Effector memory CD8-positive, alpha-beta T cell (primary cell): ENCODE measurements around the gene ADAMTS13.

ENCODE experiments used
- ATAC-seq: fragments of 150-1000 bp; cut with Tn5 transposase; replicated peaks from 2 replicates; pipeline ENCODE4 v1.10.0; 2021; ENCODE audit warnings: mild to moderate bottlenecking, moderate library complexity
- DNase-seq, 3 experiments: peaks; one replicate each; pipeline ENCODE4 v3.0.0; 2021
- H3K27ac Mint-ChIP-seq, 2 donors: one replicate each; pipeline ENCODE4 v1.8.0; 2022; ENCODE audit warnings: mild to moderate bottlenecking in 2 of 2, mixed read lengths in 2 of 2, moderate library complexity in 2 of 2
- H3K27me3 Mint-ChIP-seq, 2 donors: one replicate each; pipeline ENCODE4 v1.8.0; 2022; ENCODE audit warnings: mixed read lengths in 2 of 2
- H3K36me3 Mint-ChIP-seq: one replicate; pipeline ENCODE4 v1.8.0; 2022; ENCODE audit warnings: mild to moderate bottlenecking, moderate library complexity, mixed read lengths; ENCODE audit not compliant: insufficient read depth
- H3K4me1 Mint-ChIP-seq, 2 donors: one replicate each; pipeline ENCODE4 v1.8.0; 2022; ENCODE audit warnings: low read depth in 2 of 2, mixed read lengths in 2 of 2
- H3K4me3 Mint-ChIP-seq, 2 donors: one replicate each; pipeline ENCODE4 v1.8.0; 2022; ENCODE audit warnings: mild to moderate bottlenecking in 2 of 2, mixed read lengths in 2 of 2, moderate library complexity in 2 of 2
- H3K9me3 Mint-ChIP-seq, 2 donors: one replicate each; pipeline ENCODE4 v1.8.0; 2022; ENCODE audit warnings: mixed read lengths in 2 of 2

ADAMTS13 gene

GRCh38 chr9:133457233-133457632 lies 35.1 kb downstream of the ADAMTS13 start:
- no peak for DNase-seq
- Mint-ChIP-seq H3K9me3 (no peaks in the 10 kb centered on the region), H3K4me3 (no peak overlapping the region), H3K4me1 (peaks cover 9 to 13% of the 10 kb centered on the region in 2 donors), H3K36me3 (peaks cover 8% of the 10 kb centered on the region), H3K27ac (no peak overlapping the region), H3K27me3 (peaks cover 14 to 24% of the 10 kb centered on the region in 2 donors)
- no peak for ATAC-seq

DNA sequence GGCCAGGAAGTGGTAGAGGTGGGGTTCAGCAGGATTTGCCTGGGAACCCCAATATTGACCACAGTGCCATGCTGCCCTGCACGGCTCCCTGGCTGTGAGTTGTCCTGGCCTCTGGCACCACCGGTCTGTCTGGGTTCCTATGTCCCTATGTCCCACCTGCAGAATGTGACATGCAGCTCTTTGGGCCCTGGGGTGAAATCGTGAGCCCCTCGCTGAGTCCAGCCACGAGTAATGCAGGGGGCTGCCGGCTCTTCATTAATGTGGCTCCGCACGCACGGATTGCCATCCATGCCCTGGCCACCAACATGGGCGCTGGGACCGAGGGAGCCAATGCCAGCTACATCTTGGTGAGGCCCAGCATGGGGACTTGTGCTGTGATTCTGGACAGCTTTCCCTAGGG lies 35.6 kb downstream of the ADAMTS13 start:
- no peak overlapping the region for H3K27ac Mint-ChIP-seq
- H3K4me1 Mint-ChIP-seq, result peaks cover 9 to 13% of the 10 kb centered on the region in 2 donors
- peaks cover 8% of the 10 kb centered on the region for H3K36me3 Mint-ChIP-seq
- H3K4me3 Mint-ChIP-seq, result no peak overlapping the region
- H3K9me3 Mint-ChIP-seq, result no peaks in the 10 kb centered on the region
- peaks cover 13 to 24% of the 10 kb centered on the region in 2 donors for H3K27me3 Mint-ChIP-seq
- no peak for DNase-seq
- no peak for ATAC-seq

DNA sequence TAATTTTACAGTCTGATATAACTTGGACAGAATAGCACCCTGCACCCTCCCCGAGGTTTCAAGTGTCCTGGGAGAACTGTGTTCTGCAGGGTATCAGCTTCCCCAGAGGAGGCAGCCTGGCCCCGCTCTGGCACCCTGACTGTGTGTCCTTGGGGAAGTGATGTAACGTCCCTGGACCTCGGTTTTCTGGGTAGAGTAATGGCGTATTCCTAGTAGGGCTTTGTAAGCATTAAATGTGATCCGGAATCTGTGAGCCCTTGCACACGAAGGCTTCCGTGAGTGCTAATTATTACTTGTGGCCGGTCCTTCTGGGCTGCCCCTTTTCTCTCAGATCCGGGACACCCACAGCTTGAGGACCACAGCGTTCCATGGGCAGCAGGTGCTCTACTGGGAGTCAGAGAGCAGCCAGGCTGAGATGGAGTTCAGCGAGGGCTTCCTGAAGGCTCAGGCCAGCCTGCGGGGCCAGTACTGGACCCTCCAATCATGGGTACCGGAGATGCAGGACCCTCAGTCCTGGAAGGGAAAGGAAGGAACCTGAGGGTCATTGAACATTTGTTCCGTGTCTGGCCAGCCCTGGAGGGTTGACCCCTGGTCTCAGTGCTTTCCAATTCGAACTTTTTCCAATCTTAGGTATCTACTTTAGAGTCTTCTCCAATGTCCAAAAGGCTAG lies 36.6 kb downstream of the ADAMTS13 start:
- DNase-seq (no peak), ATAC-seq (no peak)
- H3K4me1 Mint-ChIP-seq, result peaks cover 9 to 13% of the 10 kb centered on the region in 2 donors
- peak overlapping the region in 1 of 2 donors; percentile 98 for H3K27ac Mint-ChIP-seq
- H3K9me3 Mint-ChIP-seq, result no peaks in the 10 kb centered on the region
- peaks cover 13 to 21% of the 10 kb centered on the region in 2 donors for H3K27me3 Mint-ChIP-seq
- peaks cover 10% of the 10 kb centered on the region for H3K36me3 Mint-ChIP-seq
- peak overlapping the region; percentile 95 to 97 for H3K4me3 Mint-ChIP-seq

- Mint-ChIP-seq H3K36me3 (peaks cover 13% of the 10 kb centered on the region), H3K27me3 (peaks cover 8 to 11% of the 10 kb centered on the region in 2 donors), H3K4me3 (peak within 1 kb of the TSS; percentile 95 to 97), H3K27ac (peak within 1 kb of the TSS; percentile 98), H3K9me3 (no peaks in the 10 kb centered on the region), H3K4me1 (peaks cover 9 to 13% of the 10 kb centered on the region in 2 donors)
- DNase-seq (peak; percentile 84 to 89 (median 88)), ATAC-seq (peak; percentile 87)
These were observed 37.6 kb downstream of the ADAMTS13 start, which contains the start of gene CACFD1 for GRCh38 chr9:133459476-133460404. TSS of gene CACFD1 (plus strand) at chr9:133459978. CDS start at chr9:133460067, 89 bp downstream.

- no peaks in the 10 kb centered on the region for H3K9me3 Mint-ChIP-seq
- ATAC-seq, result peak; percentile 20
- peak in 2 of 3 experiments; percentile 57 to 62 for DNase-seq
These were observed 38.4 kb downstream of the ADAMTS13 start for GRCh38 chr9:133460405-133461175.

GRCh38 chr9:133461975-133462374 lies 39.8 kb downstream of the ADAMTS13 start:
- no peaks in the 10 kb centered on the region for H3K27me3 Mint-ChIP-seq
- H3K27ac Mint-ChIP-seq, result peak overlapping the region; percentile 98
- ATAC-seq (no peak), DNase-seq (no peak)
- H3K4me1 Mint-ChIP-seq, result peaks cover 9 to 13% of the 10 kb centered on the region in 2 donors
- H3K9me3 Mint-ChIP-seq, result no peaks in the 10 kb centered on the region
- peak overlapping the region in 1 of 2 donors; percentile 1 for H3K4me3 Mint-ChIP-seq
- H3K36me3 Mint-ChIP-seq, result peaks cover 13% of the 10 kb centered on the region

More at GRCh38 chr9:133460405-133461175, 38.4 kb downstream of the ADAMTS13 start:
- Mint-ChIP-seq H3K27me3 (peaks cover 7% of the 10 kb centered on the region in 2 donors), H3K27ac (peak overlapping the region; percentile 98), H3K4me3 (peak overlapping the region; percentile 95 to 97), H3K4me1 (peaks cover 9 to 13% of the 10 kb centered on the region in 2 donors), H3K36me3 (peaks cover 13% of the 10 kb centered on the region)

DNA sequence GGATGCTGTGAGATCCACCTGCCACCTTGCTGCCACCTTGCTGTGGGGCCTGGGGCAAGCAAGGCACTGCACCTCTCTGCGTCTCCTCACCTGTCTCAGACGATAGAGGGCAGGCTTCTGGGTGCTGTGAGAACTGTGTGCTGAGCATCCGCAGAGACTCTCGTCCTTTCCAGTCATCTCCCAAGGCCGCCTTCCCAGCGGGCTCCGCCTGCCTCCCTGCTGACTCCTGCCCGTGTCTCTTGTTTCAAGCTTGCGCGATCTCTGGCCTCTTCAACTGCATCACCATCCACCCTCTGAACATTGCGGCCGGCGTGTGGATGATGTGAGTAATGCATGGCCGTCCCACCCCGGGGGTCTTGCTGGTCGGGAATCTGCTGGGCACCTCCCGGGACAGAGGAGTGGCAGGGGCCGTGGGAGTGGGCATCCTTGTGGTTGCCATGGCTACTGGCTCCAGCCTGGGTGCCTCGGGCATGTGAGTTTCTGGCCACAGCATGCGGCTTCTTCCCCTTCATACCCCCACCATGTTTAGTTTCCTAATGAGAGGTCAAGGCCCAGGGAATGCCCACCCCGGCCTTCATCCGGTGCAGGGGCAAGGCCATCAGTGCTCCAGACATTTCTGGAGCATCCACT lies 41.2 kb downstream of the ADAMTS13 start:
- no peaks in the 10 kb centered on the region for H3K27me3 Mint-ChIP-seq

GRCh38 chr9:133463864-133464615 lies 41.9 kb downstream of the ADAMTS13 start:
- DNase-seq, result no peak
- no peaks in the 10 kb centered on the region for H3K9me3 Mint-ChIP-seq
- no peak overlapping the region for H3K4me3 Mint-ChIP-seq
- H3K27ac Mint-ChIP-seq, result peak overlapping the region in 1 of 2 donors; percentile 13
- no peaks in the 10 kb centered on the region for H3K27me3 Mint-ChIP-seq
- peaks cover 9 to 13% of the 10 kb centered on the region in 2 donors for H3K4me1 Mint-ChIP-seq
- no peak for ATAC-seq
- peaks cover 13% of the 10 kb centered on the region for H3K36me3 Mint-ChIP-seq

More for the DNA sequence above, 41.2 kb downstream of the ADAMTS13 start:
- ATAC-seq (no peak), DNase-seq (no peak)
- peaks cover 13% of the 10 kb centered on the region for H3K36me3 Mint-ChIP-seq
- H3K27ac Mint-ChIP-seq, result peak overlapping the region in 1 of 2 donors; percentile 36
- peaks cover 9 to 13% of the 10 kb centered on the region in 2 donors for H3K4me1 Mint-ChIP-seq
- no peaks in the 10 kb centered on the region for H3K9me3 Mint-ChIP-seq
- no peak overlapping the region for H3K4me3 Mint-ChIP-seq

DNA sequence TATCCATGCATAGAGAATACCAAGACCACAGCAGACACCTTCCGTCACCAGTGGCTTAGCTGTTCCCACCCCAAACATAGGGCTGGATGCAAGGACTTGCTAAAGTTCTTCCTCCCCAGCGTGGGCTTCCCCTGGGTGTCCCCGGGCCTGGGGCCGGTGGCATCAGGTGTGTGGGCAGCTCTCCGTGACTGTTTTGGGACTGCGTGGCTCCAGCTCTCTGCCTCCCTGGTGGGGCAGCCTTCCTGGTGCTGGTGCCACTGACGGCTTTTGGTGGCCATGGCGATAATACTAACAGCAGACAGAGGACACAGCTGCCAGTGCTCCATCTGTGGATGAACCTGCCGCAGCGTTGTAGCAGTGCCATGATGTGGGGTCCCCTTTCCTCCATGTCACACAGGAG lies 42.5 kb downstream of the ADAMTS13 start:
- H3K27ac Mint-ChIP-seq, result no peak overlapping the region
- H3K36me3 Mint-ChIP-seq, result peaks cover 9% of the 10 kb centered on the region
- H3K9me3 Mint-ChIP-seq, result no peaks in the 10 kb centered on the region
- H3K4me3 Mint-ChIP-seq, result no peak overlapping the region
- DNase-seq (no peak), ATAC-seq (no peak)
- H3K4me1 Mint-ChIP-seq, result peaks cover 8 to 10% of the 10 kb centered on the region in 2 donors
- no peaks in the 10 kb centered on the region for H3K27me3 Mint-ChIP-seq

- ATAC-seq (no peak), DNase-seq (no peak)
- H3K4me1 Mint-ChIP-seq, result peaks cover 0 to 3% of the 10 kb centered on the region in 2 donors
- H3K27ac Mint-ChIP-seq, result no peak overlapping the region
- H3K4me3 Mint-ChIP-seq, result no peak overlapping the region
- no peaks in the 10 kb centered on the region for H3K9me3 Mint-ChIP-seq
- H3K27me3 Mint-ChIP-seq, result no peaks in the 10 kb centered on the region
- peaks cover 4% of the 10 kb centered on the region for H3K36me3 Mint-ChIP-seq
These were observed 43.8 kb downstream of the ADAMTS13 start for GRCh38 chr9:133465984-133466383.

GRCh38 chr9:133467101-133467500 lies 44.9 kb downstream of the ADAMTS13 start:
- H3K9me3 Mint-ChIP-seq, result no peaks in the 10 kb centered on the region
- no peak for DNase-seq

GRCh38 chr9:133468374-133468773 lies 46.2 kb downstream of the ADAMTS13 start:
- Mint-ChIP-seq H3K27me3 (no peaks in the 10 kb centered on the region), H3K27ac (peak overlapping the region in 1 of 2 donors; percentile 23), H3K36me3 (peaks cover 4% of the 10 kb centered on the region), H3K4me3 (no peak overlapping the region), H3K9me3 (no peaks in the 10 kb centered on the region), H3K4me1 (peaks cover 0 to 2% of the 10 kb centered on the region in 2 donors)
- no peak for DNase-seq
- ATAC-seq, result no peak

More at GRCh38 chr9:133467101-133467500, 44.9 kb downstream of the ADAMTS13 start:
- peaks cover 4% of the 10 kb centered on the region for H3K36me3 Mint-ChIP-seq
- H3K27me3 Mint-ChIP-seq, result no peaks in the 10 kb centered on the region
- H3K4me1 Mint-ChIP-seq, result peaks cover 0 to 2% of the 10 kb centered on the region in 2 donors
- H3K27ac Mint-ChIP-seq, result no peak overlapping the region
- no peak for ATAC-seq
- H3K4me3 Mint-ChIP-seq, result no peak overlapping the region
